DMS 273 (cell line): ENCODE results near the gene DDX31.
A peak's percentile ranks its signal among the peaks of the same experiment; 100 is the strongest.

ENCODE experiments used
- DNase-seq: peaks from one replicate; lab custom pipeline; 2025; ENCODE audit not compliant: unreplicated experiment; lab: John Stamatoyannopoulos, UW

The DDX31 gene

GRCh38 chr9:132638240-132638639 lies 31.5 kb downstream of the DDX31 start:
- no peak for DNase-seq

- DNase-seq, result no peak
Observed at GRCh38 chr9:132637801-132638200, 32.0 kb downstream of the DDX31 start.

GRCh38 chr9:132637351-132637750 lies 32.4 kb downstream of the DDX31 start:
- peak; percentile 15 for DNase-seq

GRCh38 chr9:132634327-132634726 lies 35.5 kb downstream of the DDX31 start:
- no peak for DNase-seq

GRCh38 chr9:132632413-132633129 lies 37.2 kb downstream of the DDX31 start:
- DNase-seq, result no peak

- no peak for DNase-seq
Observed at GRCh38 chr9:132631685-132632084, 38.1 kb downstream of the DDX31 start.

GRCh38 chr9:132631280-132631679 lies 38.5 kb downstream of the DDX31 start:
- DNase-seq, result no peak

- DNase-seq, result no peak
Observed at GRCh38 chr9:132630811-132631210, 39.0 kb downstream of the DDX31 start.

GRCh38 chr9:132630116-132630515 lies 39.7 kb downstream of the DDX31 start:
- no peak for DNase-seq

- DNase-seq, result no peak
Observed at GRCh38 chr9:132628746-132629145, 41.0 kb downstream of the DDX31 start.

- no peak for DNase-seq
Observed at GRCh38 chr9:132627594-132627993, 42.2 kb downstream of the DDX31 start.

- no peak for DNase-seq
Observed at GRCh38 chr9:132627106-132627505, 42.7 kb downstream of the DDX31 start.

- no peak for DNase-seq
Observed at GRCh38 chr9:132626285-132626684, 43.5 kb downstream of the DDX31 start.

GRCh38 chr9:132622159-132622558 lies 47.6 kb downstream of the DDX31 start:
- DNase-seq, result no peak

GRCh38 chr9:132616725-132617124 lies 53.1 kb downstream of the DDX31 start:
- no peak for DNase-seq

- no peak for DNase-seq
Observed at GRCh38 chr9:132615774-132616173, 54.0 kb downstream of the DDX31 start.

- DNase-seq, result no peak
Observed at GRCh38 chr9:132614324-132614723, 55.5 kb downstream of the DDX31 start.

GRCh38 chr9:132610661-132611060 lies 59.1 kb downstream of the DDX31 start:
- DNase-seq, result no peak

- no peak for DNase-seq
Observed at GRCh38 chr9:132609829-132610228, 60.0 kb downstream of the DDX31 start.

GRCh38 chr9:132609184-132609583 lies 60.6 kb downstream of the DDX31 start:
- DNase-seq, result no peak

GRCh38 chr9:132606066-132606465 lies 63.7 kb downstream of the DDX31 start:
- no peak for DNase-seq

GRCh38 chr9:132605387-132605786 lies 64.4 kb downstream of the DDX31 start:
- no peak for DNase-seq

GRCh38 chr9:132602207-132602606 lies 67.6 kb downstream of the DDX31 start:
- no peak for DNase-seq
